HUDEP-2 (cell line): ENCODE data around the gene NRXN2.

ENCODE experiments used
- DNase-seq, 76 experiments: peaks; one replicate each; lab custom pipeline; 2025; ENCODE audit not compliant: unreplicated experiment in 76 of 76; lab: John Stamatoyannopoulos, UW

The NRXN2 gene

DNA sequence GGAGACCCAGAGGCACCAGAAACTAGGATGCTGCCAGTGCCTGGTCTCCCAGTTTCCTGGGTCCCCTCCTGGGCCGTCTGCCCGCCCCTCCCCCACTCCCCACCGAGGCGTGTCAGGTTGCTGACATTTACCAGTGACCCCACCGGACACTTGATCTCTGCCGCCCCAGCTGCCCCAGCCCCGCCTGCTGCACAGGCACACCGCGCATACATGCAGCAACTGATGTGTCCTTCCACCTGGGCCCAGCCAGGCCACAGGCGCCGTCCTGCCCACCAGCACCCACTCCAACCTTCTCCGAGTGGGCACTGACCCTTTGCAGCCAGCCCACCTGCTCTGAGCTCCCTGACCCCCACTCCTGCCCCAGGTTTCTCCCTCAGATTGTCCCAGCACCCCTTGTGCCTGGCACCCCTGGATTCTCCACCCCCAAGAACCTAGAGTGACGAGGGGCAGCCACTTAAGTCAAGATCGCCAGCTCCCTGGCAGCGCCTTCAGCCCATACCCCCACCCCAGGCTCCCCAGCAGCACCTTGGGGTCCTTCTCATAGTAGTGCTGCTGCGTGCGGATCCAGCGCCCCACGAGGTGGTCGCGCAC is 36.2 kb upstream of the NRXN2 start:
- no peak for DNase-seq

- DNase-seq, result no peak
These were observed 35.5 kb upstream of the NRXN2 start for GRCh38 chr11:64758330-64759079.

DNA sequence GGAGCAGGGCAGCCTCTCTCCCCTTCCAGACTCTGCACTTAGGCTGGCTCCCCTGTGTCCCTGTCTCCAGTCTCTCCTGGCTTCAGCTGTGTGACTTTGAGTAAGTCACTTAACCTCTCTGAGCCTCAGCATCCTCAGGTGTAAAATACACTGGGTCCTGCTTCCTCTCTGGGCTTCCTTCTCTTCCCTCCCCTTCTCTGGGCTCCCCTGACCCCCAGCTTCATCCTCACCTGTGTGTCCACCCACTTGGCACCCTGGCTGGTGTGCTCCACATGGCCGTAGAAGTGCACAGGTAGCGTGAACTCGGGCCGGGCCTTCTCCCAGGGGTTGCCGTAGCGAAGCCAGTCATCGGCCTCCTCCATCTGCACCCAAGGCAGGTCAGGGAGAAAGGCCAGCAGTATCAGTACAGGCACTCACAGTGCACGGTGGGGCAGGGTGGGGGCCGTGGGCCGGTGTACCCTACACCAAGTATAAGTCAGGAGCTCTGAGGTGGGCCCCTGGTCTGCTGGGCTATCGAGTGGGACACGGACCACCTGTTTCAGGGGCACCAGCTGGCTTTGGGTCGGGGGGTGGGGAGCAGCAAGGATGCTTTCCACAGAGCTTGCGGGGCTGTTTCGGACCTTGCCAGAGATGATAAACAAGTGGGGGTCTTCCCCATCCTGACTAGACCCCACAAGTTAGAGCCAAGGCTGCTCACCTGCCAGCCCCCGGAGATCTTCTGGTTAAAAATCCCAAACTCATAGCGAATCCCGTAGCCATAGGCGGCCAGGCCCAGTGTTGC is 34.7 kb upstream of the NRXN2 start:
- no peak for DNase-seq

- no peak for DNase-seq
These were observed 32.8 kb upstream of the NRXN2 start for GRCh38 chr11:64755681-64756361.

DNA sequence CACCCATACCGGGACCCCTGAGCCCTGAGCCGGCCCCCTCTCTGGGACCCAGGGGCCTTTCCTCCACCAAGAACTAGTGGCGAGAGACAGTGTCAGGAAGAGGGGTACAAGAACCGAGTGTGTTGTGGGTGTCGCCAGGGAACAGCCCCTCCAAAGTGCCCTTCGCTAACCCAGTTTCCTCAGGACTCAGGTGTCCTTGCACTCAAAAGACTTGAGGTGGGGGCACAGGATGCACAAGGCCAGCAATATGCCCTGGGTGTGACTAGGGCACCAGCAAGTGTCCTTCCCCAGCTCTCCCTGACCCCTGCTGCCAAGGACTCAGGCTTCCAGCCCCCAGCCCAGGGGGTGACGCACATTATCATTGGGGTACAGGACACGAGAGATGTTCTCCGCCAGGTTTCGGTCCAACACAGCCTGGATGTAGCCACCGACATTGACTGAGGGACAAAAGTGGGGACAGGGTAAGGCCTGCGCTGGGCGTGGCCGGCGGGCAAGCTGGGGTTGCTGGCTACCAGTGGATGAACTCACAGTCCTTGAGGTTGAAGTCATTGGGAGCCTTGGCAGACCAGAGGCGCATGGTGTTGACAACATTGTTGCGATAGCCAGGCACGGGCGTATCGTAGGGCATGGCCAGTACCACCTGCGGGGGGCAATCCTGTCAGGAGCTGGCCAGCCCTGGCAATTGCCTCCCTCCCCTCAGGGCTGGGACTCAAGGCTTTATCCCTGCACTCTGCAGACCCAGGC is 32.1 kb upstream of the NRXN2 start:
- DNase-seq, result no peak

DNA sequence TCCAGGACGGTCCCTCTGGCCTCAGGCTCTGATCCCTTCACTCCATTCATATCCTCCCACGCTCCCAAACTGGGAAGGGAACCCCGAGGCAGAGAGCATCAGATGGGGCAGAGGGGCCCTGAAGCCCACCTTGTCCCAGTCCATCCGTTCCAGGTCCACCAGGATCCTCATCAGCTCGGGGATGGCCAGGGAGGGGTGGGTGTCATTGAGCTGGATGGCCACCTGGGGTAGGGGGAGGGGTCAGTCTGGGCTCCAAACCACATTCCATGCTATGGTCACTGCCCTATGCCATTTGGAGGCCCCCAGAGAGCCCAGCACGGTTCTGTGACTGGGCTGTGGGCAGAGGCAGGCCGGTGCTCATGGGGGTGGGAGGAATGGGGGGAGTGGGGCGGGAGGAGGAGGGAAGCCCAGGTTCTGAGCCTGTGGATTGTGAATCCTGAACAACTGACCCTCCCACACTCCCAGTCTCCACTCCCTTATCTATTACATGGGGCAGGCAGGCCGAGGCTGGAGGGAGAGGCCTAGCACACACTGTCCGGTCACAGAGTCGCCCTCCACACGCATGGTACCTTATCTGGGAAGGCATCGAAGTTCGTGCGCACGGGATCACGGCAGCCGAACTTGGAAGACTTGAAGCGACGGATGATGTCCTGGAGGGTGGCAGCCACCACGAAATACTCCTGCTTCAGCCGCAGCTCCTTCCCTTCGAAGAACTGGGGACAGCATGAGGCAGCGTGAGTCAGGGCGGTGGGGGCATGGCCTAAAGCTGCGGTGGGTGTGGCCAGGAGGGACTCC is 31.3 kb upstream of the NRXN2 start:
- no peak for DNase-seq

DNA sequence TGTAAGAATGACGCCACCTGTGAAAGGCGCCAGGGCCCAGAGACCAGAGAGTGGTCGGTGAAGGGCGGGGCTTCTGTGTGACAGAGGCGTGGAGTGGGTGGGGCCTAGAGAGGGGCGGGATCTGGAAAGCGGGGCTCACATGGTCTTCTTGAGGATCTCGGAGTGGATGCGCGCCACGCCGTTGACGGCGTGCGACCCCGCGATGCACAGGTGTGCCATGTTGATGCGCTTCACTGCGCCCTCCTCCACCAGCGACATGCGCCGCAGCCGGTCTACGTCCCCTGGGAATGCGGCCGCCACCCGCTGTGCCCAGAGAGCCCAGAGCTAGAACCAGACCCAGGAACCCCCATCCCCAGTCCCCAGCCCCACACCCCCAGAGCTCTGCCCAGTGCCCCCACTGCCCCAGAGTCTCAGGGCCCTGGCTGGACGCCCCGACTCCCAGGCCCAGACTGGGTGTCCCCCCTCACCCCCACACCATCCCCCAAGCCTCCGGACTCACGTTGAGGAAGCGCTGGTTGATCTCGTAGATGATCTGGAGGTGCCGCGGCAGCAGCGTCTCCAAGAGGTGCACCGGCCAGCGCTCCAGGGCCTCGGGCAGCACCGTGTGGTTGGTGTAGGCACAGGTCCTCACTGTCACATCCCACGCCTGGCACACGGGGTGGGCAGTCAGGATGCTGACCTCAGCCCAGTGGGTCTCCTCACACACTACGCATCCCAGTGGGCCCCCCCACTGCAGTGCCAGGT is 30.6 kb upstream of the NRXN2 start:
- DNase-seq, result no peak

- DNase-seq, result no peak
These were observed 30.0 kb upstream of the NRXN2 start for GRCh38 chr11:64753019-64753379.

DNA sequence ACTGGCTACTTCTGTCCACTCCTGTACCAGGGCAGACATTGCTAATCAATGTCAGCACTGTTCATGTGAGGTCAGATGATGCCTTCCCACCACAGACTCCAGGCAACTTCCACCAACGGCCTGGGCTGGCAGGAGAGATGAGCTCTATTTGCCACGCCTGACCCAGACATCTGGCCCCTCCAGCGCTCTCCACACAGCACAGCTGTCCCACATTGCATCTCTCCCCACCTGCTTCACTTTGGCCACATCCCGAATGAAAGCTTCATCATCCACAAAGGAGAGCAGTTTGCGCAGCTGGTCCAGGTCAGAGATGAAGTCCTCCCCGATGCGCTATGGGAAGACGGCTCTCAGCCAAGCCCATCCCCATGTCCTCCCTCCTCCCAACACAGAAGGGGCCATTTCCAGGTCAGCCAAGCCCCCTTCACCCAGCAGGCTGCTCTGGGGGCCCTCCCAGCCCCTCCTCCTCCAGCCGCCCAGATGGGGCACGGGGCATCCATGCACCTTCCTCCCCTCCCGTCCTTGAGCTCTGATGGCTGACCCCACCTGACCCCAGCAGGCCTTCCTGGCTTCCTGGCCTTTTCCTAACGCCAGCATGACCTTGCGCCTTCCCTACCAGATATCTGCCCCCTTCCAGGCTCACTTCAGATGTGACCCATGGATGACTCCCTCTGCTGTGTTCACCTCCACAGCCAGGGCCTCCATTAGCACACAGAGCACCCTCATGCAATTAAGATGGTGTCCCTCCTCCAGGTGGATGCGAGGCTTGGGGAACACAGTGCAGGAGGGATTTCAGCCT is 29.4 kb upstream of the NRXN2 start:
- no peak for DNase-seq

- no peak for DNase-seq
These were observed 28.6 kb upstream of the NRXN2 start for GRCh38 chr11:64751580-64751979.

DNA sequence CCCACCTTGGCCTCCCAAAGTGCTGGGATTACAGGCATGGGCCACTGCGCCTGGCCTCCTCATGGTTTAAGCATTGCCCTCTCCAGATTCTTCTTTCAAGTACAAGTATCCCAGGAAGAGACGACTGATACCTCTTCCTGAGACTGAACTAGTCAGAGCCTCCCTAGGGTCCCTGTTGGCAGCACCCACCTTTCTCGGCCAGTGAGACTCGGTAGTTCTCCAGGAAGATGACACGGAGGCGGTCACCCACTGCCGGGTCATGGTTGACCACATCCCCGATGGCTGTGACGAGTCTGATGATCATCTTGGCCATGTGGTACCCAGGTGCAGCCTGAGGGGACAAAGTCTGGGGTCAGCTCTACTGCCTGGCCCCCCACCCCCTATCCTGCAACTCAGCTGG is 28.1 kb upstream of the NRXN2 start:
- DNase-seq, result no peak

- DNase-seq, result no peak
These were observed 27.5 kb upstream of the NRXN2 start for GRCh38 chr11:64750361-64751054.

DNA sequence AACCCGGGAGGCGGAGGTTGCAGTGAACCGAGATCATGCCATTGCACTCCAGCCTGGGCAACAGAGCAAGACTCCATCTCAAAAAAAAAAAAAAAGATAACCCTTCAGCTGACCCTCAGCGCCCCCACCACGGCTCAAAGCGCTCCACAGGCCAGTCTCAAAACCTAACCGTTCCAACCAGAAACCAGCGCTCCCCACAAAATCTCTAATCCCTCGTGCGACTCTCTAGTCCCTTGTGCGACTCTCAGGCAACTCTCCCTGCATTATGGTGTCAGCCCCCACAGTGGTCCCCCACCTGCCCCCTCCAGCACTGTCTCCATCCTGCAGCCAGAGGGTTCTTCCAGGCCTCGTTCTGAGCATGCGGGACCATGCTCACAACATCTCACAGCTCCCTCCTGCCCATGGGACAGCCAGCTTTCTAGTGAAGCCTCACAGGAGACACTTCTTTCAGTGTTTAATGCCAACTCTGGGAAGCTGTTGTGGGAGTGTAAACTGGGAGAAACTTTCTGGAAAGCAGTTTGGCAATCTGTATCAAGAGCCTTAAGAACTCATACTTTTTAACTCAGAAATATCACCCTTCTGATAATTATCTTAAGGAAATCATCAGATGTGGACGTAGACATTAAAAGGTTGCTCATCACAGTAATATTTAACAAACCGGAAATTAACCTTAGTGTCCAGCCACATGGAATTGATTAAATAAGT is 25.1 kb upstream of the NRXN2 start:
- DNase-seq, result no peak

DNA sequence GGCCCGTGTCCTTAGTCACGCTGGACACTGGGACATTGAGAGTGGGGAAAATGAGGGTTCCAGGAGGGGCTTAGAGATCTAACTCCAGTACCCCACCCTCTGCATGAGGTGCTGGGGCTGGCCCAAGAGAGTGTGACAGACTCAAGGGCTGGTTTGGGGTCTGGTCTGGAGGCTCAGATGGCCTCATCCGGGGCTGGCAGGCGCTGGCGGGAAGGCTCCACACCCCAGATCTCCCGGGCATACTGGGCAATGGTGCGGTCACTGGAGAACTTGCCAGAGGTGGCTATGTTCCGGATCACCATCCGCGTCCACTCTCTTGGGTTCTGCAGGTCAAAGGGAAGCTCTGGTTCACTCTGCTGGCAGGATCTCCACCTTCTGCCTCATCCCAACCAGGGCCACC is 23.5 kb upstream of the NRXN2 start:
- DNase-seq, result no peak

DNA sequence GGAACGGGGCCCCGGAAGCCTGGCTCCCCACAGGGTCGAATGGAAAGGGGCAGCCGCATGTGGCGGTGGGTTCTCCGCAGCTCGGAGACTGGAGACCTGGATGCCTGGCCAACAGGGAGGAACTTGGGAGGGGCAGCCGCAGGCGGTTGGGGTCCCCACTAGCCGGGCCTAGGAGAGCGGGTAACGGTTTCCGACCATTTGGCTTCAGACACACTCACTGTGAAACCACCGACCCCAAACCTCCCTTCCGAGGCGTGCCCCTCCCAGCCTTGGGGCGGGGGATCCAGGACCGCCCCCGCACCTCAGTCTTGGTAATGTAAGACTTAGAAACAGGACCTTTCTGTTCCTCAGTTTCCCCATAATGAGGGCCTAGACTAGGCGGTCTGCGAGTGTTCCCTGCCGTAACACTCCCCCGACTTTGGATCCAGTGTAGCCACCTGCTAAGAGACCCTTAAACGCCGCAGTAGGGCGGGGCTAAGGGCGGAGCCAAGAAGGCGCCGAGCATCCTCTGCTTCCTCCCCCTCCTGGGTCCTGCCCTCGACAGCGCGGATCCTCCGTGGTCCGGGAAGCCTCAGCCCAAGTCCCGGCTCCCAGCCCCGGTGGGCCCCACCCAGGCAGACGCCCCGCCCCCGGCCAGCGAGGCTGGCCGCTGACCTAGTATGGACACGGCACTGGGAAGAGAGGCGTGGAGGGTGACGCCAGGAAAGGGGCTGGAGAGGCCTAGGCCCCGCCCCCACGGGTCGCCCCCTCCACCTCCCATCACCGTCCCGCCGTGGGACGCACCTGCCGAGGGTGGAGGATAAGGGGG is 22.7 kb upstream of the NRXN2 start:
- DNase-seq, result peak in 1 of 76 experiments; percentile 13

DNA sequence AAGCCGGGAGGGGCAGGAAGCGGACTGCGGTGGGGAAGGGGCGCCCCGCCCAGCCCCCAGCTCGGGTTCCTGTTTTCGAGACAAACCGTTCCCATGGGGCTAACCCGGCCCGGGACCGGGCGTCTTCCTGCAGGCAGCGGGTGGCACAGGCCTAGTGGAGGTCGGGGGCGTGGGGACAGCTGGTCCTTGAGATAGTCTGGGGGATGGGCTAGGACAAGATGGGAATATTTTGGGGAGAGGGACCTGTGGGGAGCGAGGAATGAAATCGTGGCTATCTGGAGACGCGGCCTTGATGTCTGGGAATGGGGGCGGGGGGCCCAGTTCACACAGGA is 22.2 kb upstream of the NRXN2 start:
- DNase-seq, result peak in 3 of 76 experiments; percentile 6 to 15 (median 11)
